Measurements from ENCODE around the gene HOXD12.

The HOXD12 gene

DNA sequence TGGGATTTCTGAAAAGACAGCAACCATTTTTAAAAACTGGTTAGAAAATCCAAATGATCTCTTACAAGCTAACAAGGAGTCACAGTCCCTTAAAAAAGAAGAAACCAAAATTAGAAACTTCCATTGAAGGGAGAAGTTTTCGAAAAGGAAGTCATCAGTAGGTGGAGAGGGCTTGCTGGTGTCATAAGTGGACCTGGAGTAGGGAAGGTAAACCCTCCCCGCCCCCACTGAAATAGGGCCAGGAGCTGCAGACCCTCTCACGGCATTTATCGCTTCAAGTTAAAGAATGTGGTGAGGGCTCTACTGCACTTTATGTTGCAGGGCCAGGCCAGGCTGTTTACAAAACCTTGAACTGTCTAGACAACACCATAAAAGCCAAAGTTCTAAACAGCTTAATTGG is 10.4 kb downstream of the HOXD12 start:
- H3K9ac ChIP-seq (ENCODE audit: low read length in 2 of 2), result no peak overlapping the region
- H3K4me3 ChIP-seq (ENCODE audit: low read length in 2 of 2), result no peak overlapping the region
- peaks cover 0 to 4% of the 10 kb centered on the region in 2 donors for H3K9me3 ChIP-seq (ENCODE audit: control insufficient read depth in 2 of 2, low read length in 2 of 2)
- H3K27me3 ChIP-seq (ENCODE audit: control insufficient read depth in 1 of 2, insufficient read depth in 2 of 2, low read length in 2 of 2), result peaks cover 81 to 91% of the 10 kb centered on the region in 2 donors
- no peak overlapping the region for H3K27ac ChIP-seq (ENCODE audit: low read length)
- H3K4me1 ChIP-seq (ENCODE audit: control insufficient read depth, insufficient read depth, low read length), result peaks cover 21% of the 10 kb centered on the region
- H3K36me3 ChIP-seq (ENCODE audit: control insufficient read depth in 2 of 2, insufficient read depth in 2 of 2, low read length in 2 of 2), result no peaks in the 10 kb centered on the region

DNA sequence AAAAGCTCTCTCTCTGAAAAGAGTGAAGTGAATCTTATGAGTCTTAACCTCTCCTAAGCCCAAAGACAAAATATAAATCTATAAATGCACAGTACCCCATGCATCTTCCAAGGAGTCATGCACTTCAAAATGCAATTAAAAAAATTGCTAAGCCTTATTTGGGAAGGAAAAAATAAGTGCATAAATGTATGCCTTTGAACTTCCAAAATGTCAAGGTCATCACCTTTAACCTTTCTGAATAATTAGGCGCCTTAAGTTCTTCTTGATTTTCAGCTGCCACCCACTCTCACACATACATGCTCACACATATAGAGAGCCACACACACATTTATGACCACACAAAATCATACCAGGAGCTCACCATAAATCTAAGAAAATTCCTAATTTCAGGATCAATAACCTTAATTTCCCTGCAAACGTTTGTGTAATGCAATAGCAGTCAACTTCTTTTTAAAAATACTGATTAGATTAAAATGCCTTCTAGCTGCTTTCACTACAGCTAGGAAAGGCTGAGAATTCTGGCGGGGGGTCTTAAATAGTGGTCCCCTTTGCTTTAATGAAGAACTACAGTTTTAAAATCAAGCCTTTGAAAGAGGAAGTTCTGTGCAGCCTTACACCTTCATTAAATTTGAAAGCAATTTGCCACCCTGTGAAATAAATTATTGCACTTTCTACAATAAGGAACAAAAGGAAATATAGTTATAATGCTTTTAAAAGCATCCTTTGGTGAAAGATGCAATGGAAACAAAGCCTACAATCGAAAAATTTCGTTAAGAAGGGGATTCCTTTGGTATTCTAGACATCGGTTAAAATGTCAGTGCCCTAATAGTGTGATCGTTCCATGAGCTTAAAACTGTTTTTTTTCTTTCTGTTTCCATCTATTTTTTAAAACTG is 11.1 kb downstream of the HOXD12 start:
- Histone ChIP-seq H3K4me1 (ENCODE audit: control insufficient read depth, insufficient read depth, low read length) (peaks cover 20% of the 10 kb centered on the region), H3K36me3 (ENCODE audit: control insufficient read depth in 2 of 2, insufficient read depth in 2 of 2, low read length in 2 of 2) (no peaks in the 10 kb centered on the region), H3K4me3 (ENCODE audit: low read length in 2 of 2) (no peak overlapping the region), H3K27me3 (ENCODE audit: control insufficient read depth in 1 of 2, insufficient read depth in 2 of 2, low read length in 2 of 2) (peaks cover 77 to 91% of the 10 kb centered on the region in 2 donors), H3K9ac (ENCODE audit: low read length in 2 of 2) (no peak overlapping the region), H3K9me3 (ENCODE audit: control insufficient read depth in 2 of 2, low read length in 2 of 2) (peaks cover 0 to 4% of the 10 kb centered on the region in 2 donors), H3K27ac (ENCODE audit: low read length) (no peak overlapping the region)

DNA sequence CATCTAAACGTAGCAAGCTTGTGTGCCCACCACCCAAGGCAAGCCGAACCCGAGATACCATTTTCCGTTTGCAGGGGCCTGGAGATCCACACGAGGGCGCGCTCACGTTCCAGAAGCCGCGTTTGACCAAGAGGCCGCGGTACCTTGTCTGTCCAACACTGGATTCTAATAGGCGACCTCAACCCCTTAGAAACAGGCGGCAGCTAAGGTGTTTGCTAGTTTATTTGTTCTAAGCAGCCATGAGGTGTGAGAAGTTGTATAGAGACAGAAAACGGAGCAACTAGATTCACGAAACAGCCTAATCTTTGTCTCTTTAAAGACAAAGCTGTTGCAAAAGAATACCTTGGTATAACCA is 11.7 kb downstream of the HOXD12 start:
- no peaks in the 10 kb centered on the region for H3K36me3 ChIP-seq (ENCODE audit: control insufficient read depth in 2 of 2, insufficient read depth in 2 of 2, low read length in 2 of 2)
- H3K4me1 ChIP-seq (ENCODE audit: control insufficient read depth, insufficient read depth, low read length), result peaks cover 20% of the 10 kb centered on the region
- H3K9ac ChIP-seq (ENCODE audit: low read length in 2 of 2), result no peak overlapping the region
- peaks cover 77 to 91% of the 10 kb centered on the region in 2 donors for H3K27me3 ChIP-seq (ENCODE audit: control insufficient read depth in 1 of 2, insufficient read depth in 2 of 2, low read length in 2 of 2)
- no peak overlapping the region for H3K27ac ChIP-seq (ENCODE audit: low read length)
- H3K4me3 ChIP-seq (ENCODE audit: low read length in 2 of 2), result no peak overlapping the region
- H3K9me3 ChIP-seq (ENCODE audit: control insufficient read depth in 2 of 2, low read length in 2 of 2), result peaks cover 0 to 4% of the 10 kb centered on the region in 2 donors

DNA sequence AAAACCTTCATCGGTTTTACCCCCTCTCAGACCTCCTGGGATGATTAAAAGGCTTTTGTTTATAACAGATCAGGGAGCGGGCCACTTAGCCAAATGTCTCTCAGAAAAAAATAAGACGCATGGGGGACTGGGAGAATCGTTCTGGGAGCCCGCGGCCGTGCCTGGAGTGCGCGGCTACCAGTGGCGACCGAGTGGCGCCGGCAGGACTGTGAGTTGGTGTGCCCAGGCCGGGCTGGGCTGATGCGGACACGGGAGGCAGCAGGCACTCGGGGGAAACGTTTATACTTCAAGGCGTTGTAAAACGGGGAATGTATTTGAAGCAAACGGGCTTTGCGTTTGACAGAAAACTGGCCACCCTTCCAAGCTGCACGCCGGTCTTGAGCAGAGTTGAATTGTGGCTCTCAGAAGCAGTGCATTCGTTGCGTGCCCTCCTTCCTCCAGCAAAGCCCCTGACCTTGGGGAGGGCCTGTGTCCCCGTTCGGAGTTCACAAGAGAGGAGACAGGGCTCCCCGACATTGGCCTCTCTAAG is 12.3 kb downstream of the HOXD12 start:
- Histone ChIP-seq H3K27me3 (ENCODE audit: control insufficient read depth in 1 of 2, insufficient read depth in 2 of 2, low read length in 2 of 2) (peaks cover 80 to 91% of the 10 kb centered on the region in 2 donors), H3K36me3 (ENCODE audit: control insufficient read depth in 2 of 2, insufficient read depth in 2 of 2, low read length in 2 of 2) (no peaks in the 10 kb centered on the region), H3K4me1 (ENCODE audit: control insufficient read depth, insufficient read depth, low read length) (peaks cover 14% of the 10 kb centered on the region), H3K4me3 (ENCODE audit: low read length in 2 of 2) (no peak overlapping the region), H3K9me3 (ENCODE audit: control insufficient read depth in 2 of 2, low read length in 2 of 2) (peaks cover 0 to 4% of the 10 kb centered on the region in 2 donors), H3K9ac (ENCODE audit: low read length in 2 of 2) (no peak overlapping the region), H3K27ac (ENCODE audit: low read length) (no peak overlapping the region)

DNA sequence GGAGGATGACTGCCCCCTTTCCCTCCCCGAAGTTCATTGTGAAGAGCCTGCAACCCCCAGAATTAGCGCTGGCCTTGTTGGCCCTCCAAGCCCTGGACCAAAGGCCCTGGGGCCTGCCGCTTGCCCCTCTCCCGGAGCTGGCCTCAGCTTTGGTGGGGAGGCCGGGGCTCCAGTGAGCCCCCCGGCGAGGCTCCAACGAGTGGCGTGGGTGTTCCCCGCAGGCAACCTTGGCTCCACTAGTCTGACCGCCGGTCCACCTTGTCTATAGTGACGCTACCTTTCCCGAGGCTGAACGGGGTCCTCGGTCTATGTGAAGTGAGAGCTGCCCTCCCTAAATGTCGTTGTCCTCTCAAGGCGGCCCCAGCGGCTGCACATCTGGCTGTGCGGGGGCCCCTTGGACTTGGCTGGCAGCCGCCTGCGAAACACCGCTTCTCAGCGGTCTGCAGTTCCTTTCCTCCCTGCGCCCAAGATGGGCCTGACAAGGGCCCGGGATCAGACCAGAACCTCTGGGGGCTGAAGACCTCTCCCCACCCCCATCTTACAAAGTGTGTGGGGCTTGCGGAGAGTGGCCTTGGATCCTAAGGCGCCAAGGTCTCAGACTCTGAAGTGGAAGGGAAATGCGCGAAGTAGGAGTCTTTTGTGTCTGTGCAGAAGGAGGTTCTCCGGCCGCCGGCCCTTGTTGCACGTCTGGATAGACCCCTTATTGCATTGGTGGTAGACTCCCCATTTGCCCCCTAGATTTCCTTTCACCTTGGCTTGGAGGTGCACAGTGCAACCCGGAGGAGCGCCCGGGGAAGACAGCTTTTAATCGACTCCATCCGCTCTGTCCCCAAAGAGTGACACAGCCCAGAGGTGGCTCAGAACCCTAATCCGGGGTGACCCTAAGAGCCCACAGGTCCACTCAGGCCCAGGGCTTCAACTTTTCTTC is 13.0 kb downstream of the HOXD12 start:
- Histone ChIP-seq H3K4me1 (ENCODE audit: control insufficient read depth, insufficient read depth, low read length) (peaks cover 9% of the 10 kb centered on the region), H3K27ac (ENCODE audit: low read length) (no peak overlapping the region)

DNA sequence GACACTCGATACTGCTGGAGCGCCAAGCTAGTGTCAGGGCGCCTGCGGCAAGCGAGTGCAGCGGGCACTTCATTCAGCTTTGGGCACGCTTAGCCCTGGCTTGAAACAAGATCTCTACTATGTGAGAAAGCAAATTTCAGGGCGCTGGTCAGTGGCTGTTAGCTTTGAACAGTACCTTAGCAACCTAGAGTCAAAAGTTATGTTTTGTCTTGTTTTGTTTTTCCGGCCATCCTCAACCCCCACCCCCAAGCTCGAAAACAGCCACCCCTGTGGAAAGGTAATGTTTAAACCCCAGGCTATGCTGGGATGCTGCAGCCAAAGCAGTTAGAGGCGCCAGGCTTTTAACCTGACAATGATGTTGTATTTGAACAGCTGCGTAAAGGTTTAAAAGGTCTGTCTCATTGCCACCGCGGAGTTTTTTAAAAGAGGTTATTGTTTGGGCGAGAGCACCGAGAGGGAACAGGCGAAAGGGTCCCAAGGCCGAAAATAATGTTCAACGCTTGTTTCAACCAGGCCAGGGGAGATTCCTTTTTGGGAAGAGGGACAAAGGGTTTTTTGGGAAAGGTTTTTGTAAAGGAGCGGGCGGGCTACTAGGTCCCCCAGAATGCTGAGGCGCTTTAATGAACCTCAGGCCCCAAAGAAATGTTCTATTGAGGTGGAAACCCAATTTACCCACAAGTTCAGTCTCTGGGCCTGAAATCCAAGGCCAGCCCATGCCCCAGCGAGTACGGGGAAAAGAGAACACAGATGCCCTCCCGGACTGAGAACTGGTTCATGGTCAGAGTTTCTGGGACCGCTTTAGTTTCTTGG is 14.7 kb downstream of the HOXD12 start:
- H3K9ac ChIP-seq (ENCODE audit: low read length in 2 of 2), result no peak overlapping the region
- H3K27ac ChIP-seq (ENCODE audit: low read length), result no peak overlapping the region
- peaks cover 87 to 97% of the 10 kb centered on the region in 2 donors for H3K27me3 ChIP-seq (ENCODE audit: control insufficient read depth in 1 of 2, insufficient read depth in 2 of 2, low read length in 2 of 2)
- H3K36me3 ChIP-seq (ENCODE audit: control insufficient read depth in 2 of 2, insufficient read depth in 2 of 2, low read length in 2 of 2), result no peaks in the 10 kb centered on the region
- peaks cover 0 to 4% of the 10 kb centered on the region in 2 donors for H3K9me3 ChIP-seq (ENCODE audit: control insufficient read depth in 2 of 2, low read length in 2 of 2)
- H3K4me1 ChIP-seq (ENCODE audit: control insufficient read depth, insufficient read depth, low read length), result peaks cover 3% of the 10 kb centered on the region
- no peak overlapping the region for H3K4me3 ChIP-seq (ENCODE audit: low read length in 2 of 2)

More for the DNA sequence above, 13.0 kb downstream of the HOXD12 start:
- Histone ChIP-seq H3K4me3 (ENCODE audit: low read length in 2 of 2) (no peak overlapping the region), H3K9me3 (ENCODE audit: control insufficient read depth in 2 of 2, low read length in 2 of 2) (peaks cover 0 to 4% of the 10 kb centered on the region in 2 donors), H3K9ac (ENCODE audit: low read length in 2 of 2) (no peak overlapping the region), H3K36me3 (ENCODE audit: control insufficient read depth in 2 of 2, insufficient read depth in 2 of 2, low read length in 2 of 2) (no peaks in the 10 kb centered on the region), H3K27me3 (ENCODE audit: control insufficient read depth in 1 of 2, insufficient read depth in 2 of 2, low read length in 2 of 2) (peaks cover 83 to 93% of the 10 kb centered on the region in 2 donors)

DNA sequence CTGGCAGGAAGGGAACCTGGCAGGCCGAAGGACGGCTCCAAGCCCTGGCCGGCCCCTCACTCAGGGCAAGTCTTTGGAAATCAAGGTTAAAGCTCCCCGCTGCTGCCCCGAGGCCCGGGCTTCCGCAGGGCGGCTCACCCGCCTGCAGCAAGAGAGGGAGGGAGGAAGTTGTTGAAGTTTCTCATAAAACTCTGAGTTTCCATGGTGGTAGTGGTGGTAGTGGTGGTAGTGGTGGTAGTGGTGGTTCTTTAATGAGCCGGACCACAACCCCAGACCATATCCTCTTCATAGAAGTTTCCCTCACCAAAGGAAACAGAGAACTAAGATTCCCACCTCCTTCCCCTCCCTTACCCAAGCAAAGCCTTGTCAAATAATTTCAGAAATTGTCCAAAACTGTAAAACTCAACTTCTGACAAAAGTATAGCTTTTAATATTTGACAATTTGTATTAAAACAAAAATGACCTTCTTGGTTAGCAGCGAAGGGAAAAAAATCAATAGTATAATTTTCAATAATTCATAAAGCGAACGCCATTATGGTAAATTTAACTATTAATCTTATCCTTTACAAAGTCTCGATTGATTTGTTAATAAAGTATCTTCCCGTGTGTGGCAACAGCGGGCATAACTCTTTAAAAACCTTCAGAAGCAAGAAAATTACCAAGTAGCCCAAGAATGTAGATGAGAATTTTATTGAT is 15.5 kb downstream of the HOXD12 start:
- no peak overlapping the region for H3K9ac ChIP-seq (ENCODE audit: low read length in 2 of 2)

DNA sequence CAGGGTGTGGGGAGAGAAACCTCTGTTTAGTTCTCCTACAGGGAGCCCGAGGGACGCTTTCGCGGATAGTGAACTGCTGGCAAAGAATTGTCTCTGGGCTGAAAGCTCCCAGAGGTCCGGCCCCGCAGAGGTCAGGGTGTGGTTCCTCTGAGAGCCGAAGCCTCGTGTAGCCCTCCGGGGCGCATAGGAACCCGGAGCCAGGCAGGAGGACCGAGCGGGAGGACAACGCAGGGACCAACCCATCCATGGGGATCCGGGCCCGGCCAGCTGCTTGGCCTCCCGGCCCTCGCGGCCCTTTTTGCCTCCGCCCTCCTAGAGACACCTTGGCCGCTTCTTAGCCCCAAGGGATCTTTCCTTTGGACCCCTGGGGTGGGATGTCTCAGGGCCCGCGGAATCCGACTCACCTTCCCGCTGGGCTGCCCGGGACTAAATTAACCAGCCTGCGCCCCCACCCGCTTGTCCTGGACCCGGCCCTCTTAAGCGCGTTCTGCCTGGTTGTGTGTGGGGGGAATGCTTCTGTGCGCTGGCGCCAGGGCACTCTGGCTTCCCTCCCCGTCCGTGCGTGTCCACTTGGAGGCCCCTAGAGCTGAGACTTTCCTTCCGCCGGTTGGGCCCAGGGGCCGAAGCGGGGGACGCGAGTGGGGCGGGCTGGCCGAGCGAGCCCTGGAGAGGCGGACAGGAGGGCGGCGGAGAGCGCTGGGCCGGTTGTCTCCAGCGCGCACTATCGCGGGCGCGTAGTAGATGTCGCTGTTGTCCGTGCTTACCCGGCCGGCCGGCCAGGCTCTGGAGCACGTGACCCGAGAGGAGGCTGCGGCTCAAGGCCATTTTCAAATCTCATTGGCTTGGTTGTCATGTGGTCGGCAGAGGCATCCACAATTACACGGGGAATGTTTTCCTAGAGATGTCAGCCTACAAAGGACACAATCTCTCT is 16.6 kb downstream of the HOXD12 start, which contains the start of gene HOXD10:
TSS of gene HOXD10 (plus strand) at position 896 of the 931 bp plus-strand sequence. CDS start 56 bp downstream, outside the sequence.
- Histone ChIP-seq H3K9me3 (ENCODE audit: control insufficient read depth in 2 of 2, low read length in 2 of 2) (peaks cover 4% of the 10 kb centered on the region in 2 donors), H3K4me3 (ENCODE audit: low read length in 2 of 2) (no peak within 1 kb of the TSS), H3K27ac (ENCODE audit: low read length) (no peak within 1 kb of the TSS), H3K4me1 (ENCODE audit: control insufficient read depth, insufficient read depth, low read length) (peaks cover 3% of the 10 kb centered on the region), H3K27me3 (ENCODE audit: control insufficient read depth in 1 of 2, insufficient read depth in 2 of 2, low read length in 2 of 2) (peaks cover 89 to 97% of the 10 kb centered on the region in 2 donors), H3K9ac (ENCODE audit: low read length in 2 of 2) (no peak within 1 kb of the TSS), H3K36me3 (ENCODE audit: control insufficient read depth in 2 of 2, insufficient read depth in 2 of 2, low read length in 2 of 2) (no peaks in the 10 kb centered on the region)

More for the DNA sequence above, 15.5 kb downstream of the HOXD12 start:
- Histone ChIP-seq H3K27ac (ENCODE audit: low read length) (no peak overlapping the region), H3K4me3 (ENCODE audit: low read length in 2 of 2) (no peak overlapping the region), H3K27me3 (ENCODE audit: control insufficient read depth in 1 of 2, insufficient read depth in 2 of 2, low read length in 2 of 2) (peaks cover 87 to 97% of the 10 kb centered on the region in 2 donors), H3K4me1 (ENCODE audit: control insufficient read depth, insufficient read depth, low read length) (peaks cover 3% of the 10 kb centered on the region), H3K36me3 (ENCODE audit: control insufficient read depth in 2 of 2, insufficient read depth in 2 of 2, low read length in 2 of 2) (no peaks in the 10 kb centered on the region), H3K9me3 (ENCODE audit: control insufficient read depth in 2 of 2, low read length in 2 of 2) (peaks cover 4% of the 10 kb centered on the region in 2 donors)
